ENCODE measurements around the gene KRTAP9-7. TPM values are rescaled to one million over a fixed set of nuclear protein-coding genes. Genes with fewer than 3 reads are reported as not detected.

KRTAP9-7 gene
- total and polyA plus RNA-seq, 2 of the 4 experiments (the other 2 are of a cell fraction): not detected

GRCh38 chr17:41311111-41311510 lies 35.6 kb downstream of the KRTAP9-7 start:
- CTCF ChIA-PET: no interaction called here
- no peak overlapping the region for H2BK15ac ChIP-seq (ENCODE audit: low read depth, low read length)
- no peaks in the 10 kb centered on the region for H3K4me1 ChIP-seq (ENCODE audit: control insufficient read depth, insufficient read depth, low read length)

More at GRCh38 chr17:41311111-41311510, 35.6 kb downstream of the KRTAP9-7 start:
- BruUV-seq (replicated peaks): no TSS peak
- dilution Hi-C loops (cut with HindIII; ENCODE audit: low sequenced_read_pairs, unreplicated experiment) (no loop called here), in situ Hi-C loops (cut with MboI; ENCODE audit: low sequenced_read_pairs) (loop anchor here (10.0 kb wide), 1 partner anchor 64 kb away; no protein-coding TSS in a partner anchor), intact Hi-C loops (cut with micrococcal nuclease) (no loop called here)
- no peak overlapping the region for H3K4me3 ChIP-seq (ENCODE audit: insufficient read depth, low read depth, low read length)
- H4K20me1 ChIP-seq (ENCODE audit: insufficient read depth, low read length): no peaks in the 10 kb centered on the region
- ATAC-seq (ENCODE audit: low read depth) (no peak), DNase-seq (no peak)
- no peak overlapping the region for H4K8ac ChIP-seq (ENCODE audit: low read depth in 2 of 2, low read length in 2 of 2)
- no peak overlapping the region for H3K9ac ChIP-seq (ENCODE audit: low read depth, low read length)
- H2BK20ac ChIP-seq (ENCODE audit: low read depth, low read length): no peak overlapping the region
- no peak overlapping the region for H2AFZ ChIP-seq (replicated peaks; ENCODE audit: low read length, poor library complexity)
- no peak overlapping the region for H2BK5ac ChIP-seq (ENCODE audit: low read depth, low read length, poor library complexity, severe bottlenecking)
- no peak overlapping the region for H4K91ac ChIP-seq (ENCODE audit: insufficient read depth, low read depth, low read length)
- no peak overlapping the region for H3K56ac ChIP-seq (ENCODE audit: extremely low read depth, insufficient read depth, low read length)
- no peak overlapping the region for H3K14ac ChIP-seq (replicated peaks; ENCODE audit: low read depth, low read length)
- no peak overlapping the region for H3K18ac ChIP-seq (ENCODE audit: low read depth, low read length)
- no peaks in the 10 kb centered on the region for H3K79me1 ChIP-seq (ENCODE audit: low read depth in 1 of 2, low read length in 2 of 2)
- H3K9me3 ChIP-seq (ENCODE audit: control insufficient read depth, insufficient read depth, low read length): no peaks in the 10 kb centered on the region
- WGBS, 2 experiments (ENCODE audit: extremely low coverage in 2 of 2, insufficient read length in 1 of 2): no CpG with 5 or more reads among the region's 1 CpG
- no peak overlapping the region for H3K4me2 ChIP-seq (ENCODE audit: low read depth, low read length)
- H2AK5ac ChIP-seq (ENCODE audit: low read depth, low read length): no peak overlapping the region
- H3K27me3 ChIP-seq (ENCODE audit: control insufficient read depth, insufficient read depth, low read length): peaks cover 8% of the 10 kb centered on the region
- H2AK9ac ChIP-seq (replicated peaks; ENCODE audit: low read depth, low read length, poor library complexity): no peak overlapping the region
- no peaks in the 10 kb centered on the region; the same call in 1 of the 2 replicates for H3K9me1 ChIP-seq (ENCODE audit: insufficient read depth, low read length)
- no peak overlapping the region for H3K4ac ChIP-seq (ENCODE audit: low read depth, low read length)
- POLR2A ChIA-PET (ENCODE audit: unreplicated experiment): no interaction called here
- no peak overlapping the region for H2BK120ac ChIP-seq (ENCODE audit: low read depth, low read length)
- H4K5ac ChIP-seq (ENCODE audit: low read depth, low read length): no peak overlapping the region
- no peak overlapping the region for H3K23ac ChIP-seq (ENCODE audit: low read depth, low read length)
- H3K27ac ChIP-seq (ENCODE audit: insufficient read depth, low read length): no peak overlapping the region
- H3K36me3 ChIP-seq (ENCODE audit: control insufficient read depth, insufficient read depth, low read length): no peaks in the 10 kb centered on the region
- TF ChIP-seq POLR2A (IDR thresholded peaks at IDR 0.05; ENCODE audit: low read depth, low read length) (no peak), CHD1 (IDR thresholded peaks at IDR 0.05; ENCODE audit: low read depth, low read length) (no peak), CTCF (conservative IDR thresholded peaks at IDR 0.05; ENCODE audit: low read depth, low read length) (no peak), BHLHE40 (IDR thresholded peaks at IDR 0.05; ENCODE audit: low read depth, low read length) (no peak), RAD21 (IDR thresholded peaks at IDR 0.05; ENCODE audit: low read length) (no peak), FOS (IDR thresholded peaks at IDR 0.05; ENCODE audit: low read depth, low read length) (no peak), MAFK (IDR thresholded peaks at IDR 0.05; ENCODE audit: low read depth, low read length) (no peak), CEBPB (IDR thresholded peaks at IDR 0.05; ENCODE audit: low read depth, low read length) (no peak), NFE2L2 (IDR thresholded peaks at IDR 0.05; ENCODE audit: low read depth, low read length) (no peak), USF2 (IDR thresholded peaks at IDR 0.05; ENCODE audit: low read depth, low read length) (no peak), RCOR1 (IDR thresholded peaks at IDR 0.05; ENCODE audit: insufficient replicate concordance, low read length) (no peak), MXI1 (IDR thresholded peaks at IDR 0.05; ENCODE audit: borderline replicate concordance, low read depth, low read length) (no peak), ELK1 (IDR thresholded peaks at IDR 0.05; ENCODE audit: borderline replicate concordance, low read depth, low read length) (no peak), RFX5 (IDR thresholded peaks at IDR 0.05; ENCODE audit: low read depth, low read length) (no peak)
